ENCODE measurements around the gene EPHA3.

DNA sequence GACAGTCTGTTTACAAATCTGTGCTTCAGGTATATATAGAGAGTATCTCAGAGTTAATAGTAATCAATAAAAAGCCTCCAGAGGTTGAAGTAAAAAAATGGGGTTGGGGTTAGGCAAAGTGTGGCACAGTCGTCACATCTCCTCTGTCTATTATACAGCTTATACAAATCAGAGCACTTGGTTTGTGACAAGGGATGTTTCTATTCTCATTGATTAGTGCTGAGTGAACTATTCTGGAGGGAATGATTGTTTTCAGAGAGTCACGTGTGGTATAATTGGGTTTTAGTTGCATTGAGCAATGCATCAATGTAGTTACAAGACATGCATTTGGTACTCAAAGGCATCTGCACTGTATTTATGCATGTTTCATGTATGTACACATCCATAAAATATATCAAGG lies 172.9 kb downstream of the EPHA3 start:
- TF ChIP-seq TAF1 (IDR thresholded peaks at IDR 0.05; ENCODE audit: borderline replicate concordance, low read depth, low read length) (no peak), POLR2A (IDR thresholded peaks at IDR 0.05; ENCODE audit: low read depth, low read length) (no peak), POLR2AphosphoS5 (IDR thresholded peaks at IDR 0.05; ENCODE audit: low read depth, low read length) (no peak)
